HG03575 (cell line): ENCODE data around the gene MOV10L1.

ENCODE experiments used
- ATAC-seq: cut with Tn5 transposase; IDR thresholded peaks from one replicate; pipeline ENCODE4 v1.9.1; 2021; ENCODE audit not compliant: unreplicated experiment, insufficient number of reproducible peaks, low FRiP score; ENCODE audit errors: extremely low read depth

Gene MOV10L1

DNA sequence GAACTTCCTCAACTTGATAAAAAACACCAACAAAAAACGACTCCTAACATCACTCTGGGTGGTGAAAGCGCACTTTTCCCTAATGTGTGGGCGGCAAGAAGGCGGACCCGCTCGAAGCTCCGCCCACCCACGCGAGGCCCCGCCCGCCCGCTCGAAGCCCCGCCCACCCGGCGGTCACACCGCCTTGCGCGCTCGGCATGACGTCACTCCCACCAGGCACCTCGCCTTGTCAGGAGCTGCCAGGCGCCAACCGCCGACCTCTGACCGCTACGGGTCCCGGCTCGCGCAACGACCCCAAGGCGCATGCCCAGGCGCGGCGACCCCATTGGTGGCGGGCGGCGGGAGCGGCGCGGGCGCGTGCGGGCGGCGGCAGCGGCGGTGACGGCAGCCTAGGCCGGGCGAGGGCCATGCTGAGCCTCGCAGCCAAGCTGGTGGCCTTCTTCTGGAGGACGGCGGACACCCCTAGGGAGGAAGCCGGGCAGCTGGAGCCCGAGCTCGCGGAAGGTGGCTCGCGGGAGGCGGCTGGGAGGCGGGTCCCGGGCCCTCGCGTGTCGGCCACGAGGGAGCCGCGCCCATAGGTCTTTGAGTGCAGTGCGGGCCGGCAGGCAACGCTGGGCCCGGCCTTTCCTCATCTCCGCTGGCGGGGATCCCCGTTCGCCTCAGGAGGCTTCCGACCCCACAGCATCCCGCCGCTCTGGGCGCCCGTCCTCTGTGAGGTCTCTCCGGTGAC lies at the start of gene MOV10L1:
Gene MOV10L1 (plus strand): TSS at position 325 of the 730 bp plus-strand sequence. CDS start 83 bp downstream, at position 408.
- no peak for ATAC-seq

DNA sequence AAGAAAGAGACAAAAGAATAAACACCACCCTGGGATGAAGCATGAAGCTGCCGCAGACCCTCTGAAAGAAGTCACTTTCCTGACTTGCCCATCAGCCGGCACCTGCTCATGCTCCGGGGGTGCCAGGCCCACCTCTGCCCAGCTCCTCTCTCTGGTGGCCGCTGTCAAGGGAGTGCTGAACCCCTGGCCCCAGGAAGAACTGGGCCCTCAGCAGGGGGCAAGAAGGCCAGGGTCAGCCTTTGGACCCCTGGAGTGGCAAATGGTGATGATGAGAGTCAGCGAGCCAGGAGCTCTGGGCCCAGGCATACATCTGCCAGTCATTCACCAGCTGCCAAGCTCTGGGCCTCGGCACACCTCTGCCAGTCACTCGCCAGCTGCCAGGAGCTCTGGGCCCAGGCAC lies 49.1 kb upstream of the MOV10L1 start:
- ATAC-seq = no peak

DNA sequence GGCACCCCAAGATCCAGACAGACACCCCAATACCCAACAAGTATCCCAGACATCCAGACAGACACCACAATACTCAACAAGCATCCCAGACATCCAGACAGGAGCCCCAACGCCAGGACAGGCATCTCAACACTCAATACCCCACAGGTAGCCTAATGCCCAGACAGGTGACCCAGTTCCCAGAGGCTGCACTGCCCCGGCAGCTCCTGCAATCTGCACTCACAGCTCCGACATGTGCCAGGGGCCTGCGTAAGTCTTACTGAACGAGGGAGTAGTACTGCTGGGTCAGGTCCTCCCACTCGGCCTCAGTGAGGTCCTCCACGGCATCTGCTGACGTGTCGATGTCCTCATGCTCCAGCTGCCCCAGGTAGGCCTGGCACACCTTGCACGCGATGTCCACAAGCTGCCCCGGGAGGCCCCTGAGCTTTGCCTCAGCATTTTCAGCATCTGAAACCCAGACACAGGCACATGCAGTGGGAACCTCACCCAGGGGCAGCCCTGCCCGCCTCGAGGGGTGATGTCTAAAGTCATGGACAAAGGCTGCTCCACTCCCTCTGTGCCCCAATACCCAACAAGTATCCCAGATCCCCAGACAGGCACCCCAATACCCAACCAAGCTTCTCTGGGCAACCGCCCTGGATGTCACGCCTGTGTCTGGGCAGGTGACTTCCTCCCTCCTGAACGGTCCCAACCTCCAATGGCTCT lies 48.3 kb upstream of the MOV10L1 start:
- no peak for ATAC-seq

DNA sequence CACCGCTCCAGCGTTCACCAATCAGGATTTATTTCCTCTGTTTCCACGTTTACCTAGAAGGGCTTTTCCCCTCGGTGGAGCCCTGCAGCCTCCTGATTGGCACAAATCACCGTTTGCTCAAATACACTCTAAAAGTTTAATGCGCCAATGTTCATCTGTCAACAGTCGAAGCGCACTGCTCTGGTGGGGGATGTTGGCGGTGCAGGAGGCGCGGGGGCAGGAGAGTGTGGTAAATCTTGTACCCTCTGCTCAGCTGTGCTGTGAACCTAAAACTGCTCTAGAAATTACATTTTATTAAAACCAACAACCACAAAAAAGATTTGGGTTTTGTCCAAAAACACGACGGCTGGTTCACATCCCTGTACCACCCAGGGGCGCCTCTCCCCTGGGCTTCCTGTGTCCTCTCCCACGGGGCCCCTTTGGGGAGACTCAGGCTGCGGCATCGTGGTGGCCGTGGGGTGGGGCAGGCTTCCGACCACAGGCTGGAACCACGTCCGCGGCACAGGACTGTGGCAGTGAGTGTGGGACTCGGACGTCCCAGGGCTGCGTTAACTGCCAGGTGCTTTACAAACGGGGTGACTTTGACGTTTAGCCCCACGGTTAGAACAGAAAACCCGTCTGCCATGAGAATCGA lies 45.2 kb upstream of the MOV10L1 start:
- no peak for ATAC-seq

DNA sequence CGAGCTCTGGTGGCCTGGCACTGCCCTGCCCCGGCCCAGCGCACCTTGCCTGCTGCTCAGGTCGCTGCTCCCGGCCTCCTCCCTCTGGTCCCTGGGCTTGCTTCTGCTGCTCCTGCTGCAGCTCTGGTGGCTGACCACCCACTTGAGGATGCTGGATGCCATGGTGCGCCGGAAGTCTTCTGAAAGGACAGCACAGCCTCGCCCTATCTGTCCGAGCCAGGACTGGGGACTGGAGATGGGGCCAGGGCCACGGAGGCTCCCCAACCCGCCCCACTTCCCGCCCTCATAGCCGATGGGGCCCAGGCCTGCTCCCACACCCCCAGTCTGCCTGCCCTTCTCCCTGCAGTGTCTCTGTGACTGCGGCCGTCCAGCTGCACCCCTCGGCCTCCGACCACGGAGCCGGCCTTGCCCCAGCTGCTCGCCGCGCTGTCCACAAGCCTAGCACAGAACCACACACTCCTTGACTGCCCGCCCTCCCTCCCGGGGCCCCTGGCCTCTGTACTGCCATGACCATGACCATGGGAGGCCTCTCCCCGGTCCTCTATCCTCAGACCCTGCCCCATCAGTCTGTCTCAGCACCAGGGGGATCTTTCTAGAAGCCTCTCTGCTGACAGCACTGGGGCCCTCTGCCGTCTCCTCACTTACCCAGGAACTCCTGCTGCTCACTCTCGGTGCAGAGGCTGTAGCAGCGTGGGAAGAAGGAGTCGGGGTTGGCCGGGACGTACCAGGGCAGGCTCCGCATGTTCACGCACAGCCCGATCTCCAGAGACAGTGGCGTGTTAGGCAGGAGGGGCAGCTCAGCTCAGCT lies 44.4 kb upstream of the MOV10L1 start:
- no peak for ATAC-seq

DNA sequence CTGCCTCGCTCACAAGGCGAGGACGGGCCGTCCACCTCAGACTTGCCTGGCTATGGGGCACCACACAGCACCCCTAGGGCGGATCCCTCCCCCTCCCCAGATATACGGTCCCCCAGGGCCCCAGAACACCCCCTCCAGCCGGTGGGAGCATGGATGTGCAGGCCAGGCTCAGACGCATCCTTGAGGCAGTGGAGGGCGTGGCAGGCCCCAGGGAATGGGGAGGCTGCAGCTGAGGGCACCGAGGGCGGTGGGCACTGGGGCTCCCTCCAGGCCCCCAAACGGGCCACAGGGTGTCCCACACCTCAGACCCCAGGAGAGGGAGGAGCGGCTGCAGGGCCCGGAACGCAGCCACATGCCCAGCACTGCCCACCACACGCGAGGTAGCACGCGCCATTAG lies 43.8 kb upstream of the MOV10L1 start:
- ATAC-seq = no peak

DNA sequence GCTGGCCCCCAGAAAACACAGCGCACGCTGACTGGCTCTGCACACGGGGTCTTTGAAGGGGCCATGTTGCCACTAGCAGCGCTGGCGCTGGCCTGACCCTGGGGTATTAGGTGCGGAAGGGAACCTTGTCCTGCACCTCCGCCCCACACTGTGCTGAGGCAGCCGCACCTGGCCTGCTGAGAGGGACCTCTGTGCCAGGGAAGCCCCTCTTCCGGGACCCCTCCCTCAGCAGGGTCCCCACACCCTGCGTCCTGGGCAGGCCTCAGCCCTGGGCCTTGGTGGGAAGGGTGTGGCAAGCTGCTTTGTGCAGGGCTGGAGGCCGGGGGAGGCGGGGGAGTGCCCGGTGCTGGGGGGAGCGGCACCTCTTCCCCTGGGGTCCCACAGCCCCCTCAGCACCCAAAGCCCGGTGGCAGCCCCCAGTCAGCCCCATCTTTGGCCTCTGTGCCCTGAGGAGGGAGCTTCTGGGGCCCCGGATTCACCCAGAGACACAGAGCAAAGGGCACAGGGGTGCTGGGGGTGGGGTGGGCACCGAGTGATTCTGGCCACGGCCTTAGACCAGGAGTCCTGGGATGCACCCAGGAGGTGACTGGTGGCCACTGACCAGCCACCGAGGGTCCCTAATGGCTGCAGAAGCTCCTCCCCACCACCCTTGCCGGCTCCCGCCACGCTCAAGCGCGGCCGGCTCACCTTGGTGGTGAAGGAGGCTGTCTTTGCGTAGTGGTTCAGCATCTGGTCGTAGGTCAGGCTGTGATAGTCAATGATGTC lies 43.1 kb upstream of the MOV10L1 start:
- no peak for ATAC-seq

DNA sequence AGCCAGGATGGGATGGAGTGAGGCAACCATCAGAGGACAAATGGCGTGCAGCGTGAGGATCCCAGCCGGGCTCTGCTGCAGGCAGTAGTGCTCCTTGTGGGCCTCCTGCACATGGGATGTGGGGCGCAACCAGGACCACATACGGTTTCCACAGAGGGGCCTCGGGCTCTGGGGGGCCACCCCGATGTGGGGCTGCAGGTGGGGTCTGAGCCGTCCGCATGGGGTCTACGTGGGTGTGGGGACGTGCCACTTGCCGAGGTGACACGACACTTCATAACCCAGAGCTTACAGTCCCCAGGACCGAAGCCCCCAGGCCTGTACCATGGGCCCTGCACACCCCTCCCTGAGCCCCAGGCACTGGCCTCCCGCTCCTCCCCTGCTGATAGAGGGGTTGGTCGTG lies 42.5 kb upstream of the MOV10L1 start:
- no peak for ATAC-seq

DNA sequence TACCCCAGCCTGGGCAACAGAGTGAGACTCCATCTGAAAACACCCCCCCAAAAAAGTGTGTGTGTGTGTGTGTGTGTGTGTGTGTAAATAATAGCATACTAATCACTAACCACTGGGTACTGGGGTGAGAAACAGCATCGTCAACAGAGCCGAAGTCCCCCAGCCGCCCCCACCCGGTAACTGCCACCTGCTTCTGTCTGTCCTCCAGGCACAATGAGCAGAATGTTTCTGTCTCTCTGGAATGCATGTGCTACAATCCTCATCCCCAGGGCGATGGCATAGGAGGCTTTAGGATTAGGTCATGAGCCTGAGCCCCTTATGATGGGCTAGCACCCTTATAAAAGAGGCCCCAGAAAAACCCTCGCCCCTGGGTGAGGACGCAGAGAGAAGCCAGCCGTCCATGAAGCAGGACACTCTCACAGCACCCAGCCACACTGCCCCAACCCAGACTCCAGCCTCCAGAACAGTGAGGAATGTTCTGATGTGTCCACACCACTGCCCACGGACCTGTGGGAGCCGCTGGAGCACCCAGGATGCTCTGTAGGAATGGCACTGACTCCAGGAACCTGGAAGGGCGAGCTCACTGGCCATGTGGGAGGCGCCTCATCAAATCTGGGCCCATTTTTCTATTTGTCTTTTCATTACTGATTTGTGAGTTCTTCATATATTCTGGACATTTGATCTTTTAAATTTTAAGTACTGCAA lies 41.6 kb upstream of the MOV10L1 start:
- ATAC-seq = no peak

DNA sequence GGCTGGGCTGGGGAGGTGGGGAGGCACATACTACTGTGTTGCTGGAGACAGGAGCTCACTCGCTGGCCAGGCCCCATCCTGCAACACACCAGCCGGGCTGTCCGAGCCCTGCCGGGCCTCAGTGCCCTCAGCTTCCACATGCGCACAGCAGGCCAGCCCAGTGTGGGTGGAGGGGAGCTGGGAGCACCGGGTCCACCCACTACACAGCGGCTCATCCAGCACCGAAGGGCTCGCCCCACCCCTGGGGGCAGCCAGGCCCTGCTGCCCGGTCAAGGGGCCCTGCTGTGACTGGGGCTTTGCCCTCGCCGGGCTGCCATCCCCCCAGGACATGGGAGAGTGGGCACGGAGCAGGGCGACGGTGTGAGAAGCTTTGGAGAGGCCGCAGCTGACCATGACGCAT lies 41.0 kb upstream of the MOV10L1 start:
- no peak for ATAC-seq

DNA sequence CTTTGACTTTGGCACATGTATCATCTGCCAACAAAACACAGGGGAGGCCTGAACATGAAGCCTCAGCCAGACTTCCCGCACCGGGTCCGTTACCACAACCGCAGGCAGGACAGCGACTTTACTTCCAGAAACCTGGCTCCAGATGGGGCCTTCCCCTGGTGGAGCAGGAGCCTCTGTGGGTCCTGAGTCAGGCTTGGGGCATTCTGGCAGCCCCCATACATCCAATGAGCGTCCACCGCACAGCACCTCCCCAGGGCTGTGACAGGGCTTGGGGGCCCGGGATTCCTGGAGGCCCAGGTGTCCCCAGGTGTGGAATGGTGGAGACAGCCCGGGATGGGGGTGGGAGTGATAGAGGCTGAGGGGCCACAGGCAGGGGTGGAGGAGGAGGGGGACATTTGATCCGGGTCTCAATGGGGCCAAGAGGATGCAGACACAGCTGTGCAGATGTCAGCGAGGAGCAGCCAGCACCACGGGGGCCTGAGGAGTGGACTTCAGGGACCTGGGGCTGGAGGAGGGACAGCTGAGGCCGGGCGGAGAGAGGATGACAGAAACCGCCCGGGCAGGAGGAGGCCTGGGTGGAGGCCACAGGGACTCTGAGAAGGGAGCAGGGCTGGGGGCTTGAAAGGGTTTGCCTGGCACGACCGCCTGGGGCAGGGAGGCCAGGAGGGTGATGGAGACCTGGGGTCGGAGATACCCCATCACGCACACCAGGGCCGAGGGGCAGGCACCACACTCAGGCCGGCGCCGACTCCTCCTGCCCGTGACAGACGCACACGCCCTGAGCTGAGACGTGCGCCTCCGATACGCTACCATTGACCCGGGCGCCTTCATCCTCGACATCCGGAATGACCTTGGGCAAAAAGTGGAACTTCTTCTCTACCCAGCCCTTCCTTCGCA lies 40.3 kb upstream of the MOV10L1 start:
- no peak for ATAC-seq

DNA sequence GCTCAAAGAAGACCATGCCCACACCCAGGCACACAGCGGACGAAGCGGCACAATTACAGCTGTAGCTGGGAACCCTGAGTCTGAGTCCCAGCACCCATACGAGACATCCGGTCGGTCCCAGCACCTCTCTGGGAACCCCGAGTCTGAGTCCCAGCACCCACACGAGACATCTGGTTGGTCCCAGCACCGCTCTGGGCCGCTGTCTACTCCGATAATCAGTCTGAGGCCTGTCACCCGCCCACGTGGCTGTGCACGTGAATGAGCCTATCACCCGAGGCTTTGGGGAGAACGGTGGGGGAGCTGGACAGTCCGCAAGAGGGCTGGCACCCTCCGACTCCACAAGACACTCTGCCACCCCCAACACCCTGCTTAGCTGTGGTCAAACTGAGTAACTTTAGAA lies 37.9 kb upstream of the MOV10L1 start:
- ATAC-seq = no peak

DNA sequence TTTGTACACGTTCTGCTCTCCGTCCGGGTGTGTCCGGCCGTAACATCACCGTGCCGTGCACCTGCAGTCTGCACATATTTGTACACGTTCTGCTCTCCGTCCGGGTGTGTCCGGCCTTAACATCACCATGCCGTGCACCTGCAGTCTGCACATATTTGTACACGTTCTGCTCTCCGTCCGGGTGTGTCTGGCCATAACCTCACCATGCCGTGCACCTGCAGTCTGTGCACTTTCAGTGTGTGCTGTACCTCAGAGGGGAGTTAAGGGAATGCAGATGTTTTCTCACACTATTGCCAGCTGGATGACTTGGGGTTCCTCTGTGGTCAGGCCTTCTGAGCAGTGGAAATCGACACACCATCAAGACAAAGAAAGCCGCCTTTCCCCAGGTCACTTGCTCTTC lies 35.9 kb upstream of the MOV10L1 start:
- no peak for ATAC-seq

DNA sequence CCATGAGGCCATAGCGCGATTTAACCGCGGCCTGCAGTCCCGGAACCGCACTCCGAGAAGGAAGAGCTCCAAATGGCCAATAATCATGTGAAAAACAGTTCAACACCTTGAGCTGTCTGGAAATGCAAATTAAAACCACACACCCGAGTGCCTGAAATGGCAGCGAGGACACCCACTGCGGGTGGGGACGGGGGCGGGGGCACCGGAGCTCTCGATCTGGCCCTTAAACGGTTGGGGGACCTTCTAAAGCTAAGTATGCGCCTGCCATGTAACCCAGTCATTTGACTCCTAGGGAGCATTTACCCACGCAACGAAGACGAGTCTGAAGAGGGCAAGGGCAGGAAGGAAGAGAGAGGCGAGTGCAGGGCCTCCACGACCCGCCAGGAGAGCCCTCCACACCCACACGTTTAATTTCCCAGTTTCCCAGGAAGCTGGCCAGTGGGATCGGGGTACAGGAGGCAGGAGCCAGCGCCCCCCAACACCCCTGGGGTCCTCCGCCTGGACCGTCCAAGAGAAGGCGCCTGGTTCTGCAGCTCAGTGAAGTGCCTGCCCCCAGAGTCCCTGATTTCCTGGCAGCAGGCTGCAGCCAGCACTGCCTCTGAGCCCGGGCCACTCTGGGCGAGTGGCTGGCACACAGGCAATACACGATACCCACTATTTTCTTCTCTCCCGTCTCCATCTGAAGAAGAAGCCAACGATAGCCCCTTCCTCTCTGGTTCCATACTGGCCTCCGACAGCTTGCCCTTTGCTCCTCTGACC lies 33.4 kb upstream of the MOV10L1 start:
- no peak for ATAC-seq

DNA sequence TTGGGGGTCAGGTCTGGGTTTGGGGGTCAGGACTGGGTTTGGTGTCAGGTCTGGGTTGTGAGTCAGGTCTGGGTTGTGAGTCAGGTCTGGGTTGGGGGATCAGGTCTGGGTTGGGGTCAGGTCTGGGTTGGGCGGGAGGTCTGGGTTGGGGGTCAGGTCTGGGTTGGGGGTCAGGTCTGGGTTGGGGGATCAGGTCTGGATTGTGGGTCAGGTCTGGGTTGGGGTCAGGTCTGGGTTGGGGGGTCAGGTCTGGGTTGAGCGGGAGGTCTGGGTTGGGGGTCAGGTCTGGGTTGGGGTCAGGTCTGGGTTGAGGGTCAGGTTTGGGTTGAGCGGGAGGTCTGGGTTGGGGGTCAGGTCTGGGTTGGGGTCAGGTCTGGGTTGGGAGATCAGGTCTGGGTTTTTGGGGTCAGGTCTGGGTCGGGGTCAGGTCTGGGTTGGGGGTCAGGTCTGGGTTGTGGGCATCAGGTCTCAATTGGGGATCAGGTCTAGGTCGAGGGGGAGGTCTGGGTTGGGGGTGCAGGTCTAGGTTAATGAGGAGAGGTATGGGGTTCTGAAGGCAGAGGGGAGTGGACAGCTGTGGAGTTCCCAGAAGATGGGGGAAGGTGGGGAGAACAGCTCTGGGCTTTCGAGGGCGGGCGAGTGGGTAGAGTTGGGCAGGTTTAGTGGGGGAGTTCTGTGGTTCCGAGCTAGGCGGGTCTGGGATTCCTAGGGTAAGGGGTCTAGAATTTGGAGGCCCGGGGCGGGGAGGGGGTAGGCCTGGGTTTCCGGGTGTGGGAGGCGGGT lies 32.3 kb upstream of the MOV10L1 start:
- no peak for ATAC-seq
